ENCODE data around the gene BCKDHB.
"Not testable (repeated sequence)": the region's sequence is repeated elsewhere in the genome, so short reads cannot be mapped to it uniquely, and the experiment has no call there.

DNA sequence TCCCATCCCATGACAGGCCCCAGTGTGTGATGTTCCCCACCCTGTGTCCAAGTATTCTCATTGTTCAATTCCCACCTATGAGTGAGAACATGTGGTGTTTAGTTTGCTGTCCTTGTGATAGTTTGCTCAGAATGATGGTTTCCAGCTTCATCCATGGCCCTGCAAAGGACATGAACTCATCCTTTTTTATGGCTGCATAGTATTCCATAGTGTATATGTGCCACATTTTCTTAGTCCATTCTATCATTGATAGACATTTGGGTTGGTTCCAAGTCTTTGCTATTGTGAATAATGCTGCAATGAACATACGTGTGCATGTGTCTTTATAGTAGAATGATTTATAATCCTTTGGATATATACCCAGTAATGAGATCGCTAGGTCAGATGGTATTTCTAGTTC lies 132.3 kb downstream of the BCKDHB start:
- TF ChIP-seq CTCF (conservative IDR thresholded peaks at IDR 0.05; ENCODE audit: low read depth in 2 of 2); JUNB (IDR thresholded peaks at IDR 0.05; ENCODE audit: unreplicated experiment); EZH2phosphoT487 (IDR thresholded peaks at IDR 0.05; ENCODE audit: unreplicated experiment); EZH2 (IDR thresholded peaks at IDR 0.05; ENCODE audit: low read depth, unreplicated experiment); NANOG (IDR thresholded peaks at IDR 0.05; ENCODE audit: borderline replicate concordance); POLR2AphosphoS5 (IDR thresholded peaks at IDR 0.05; ENCODE audit: low read depth): not testable (repeated sequence)
- TF ChIP-seq, protein P1, sequence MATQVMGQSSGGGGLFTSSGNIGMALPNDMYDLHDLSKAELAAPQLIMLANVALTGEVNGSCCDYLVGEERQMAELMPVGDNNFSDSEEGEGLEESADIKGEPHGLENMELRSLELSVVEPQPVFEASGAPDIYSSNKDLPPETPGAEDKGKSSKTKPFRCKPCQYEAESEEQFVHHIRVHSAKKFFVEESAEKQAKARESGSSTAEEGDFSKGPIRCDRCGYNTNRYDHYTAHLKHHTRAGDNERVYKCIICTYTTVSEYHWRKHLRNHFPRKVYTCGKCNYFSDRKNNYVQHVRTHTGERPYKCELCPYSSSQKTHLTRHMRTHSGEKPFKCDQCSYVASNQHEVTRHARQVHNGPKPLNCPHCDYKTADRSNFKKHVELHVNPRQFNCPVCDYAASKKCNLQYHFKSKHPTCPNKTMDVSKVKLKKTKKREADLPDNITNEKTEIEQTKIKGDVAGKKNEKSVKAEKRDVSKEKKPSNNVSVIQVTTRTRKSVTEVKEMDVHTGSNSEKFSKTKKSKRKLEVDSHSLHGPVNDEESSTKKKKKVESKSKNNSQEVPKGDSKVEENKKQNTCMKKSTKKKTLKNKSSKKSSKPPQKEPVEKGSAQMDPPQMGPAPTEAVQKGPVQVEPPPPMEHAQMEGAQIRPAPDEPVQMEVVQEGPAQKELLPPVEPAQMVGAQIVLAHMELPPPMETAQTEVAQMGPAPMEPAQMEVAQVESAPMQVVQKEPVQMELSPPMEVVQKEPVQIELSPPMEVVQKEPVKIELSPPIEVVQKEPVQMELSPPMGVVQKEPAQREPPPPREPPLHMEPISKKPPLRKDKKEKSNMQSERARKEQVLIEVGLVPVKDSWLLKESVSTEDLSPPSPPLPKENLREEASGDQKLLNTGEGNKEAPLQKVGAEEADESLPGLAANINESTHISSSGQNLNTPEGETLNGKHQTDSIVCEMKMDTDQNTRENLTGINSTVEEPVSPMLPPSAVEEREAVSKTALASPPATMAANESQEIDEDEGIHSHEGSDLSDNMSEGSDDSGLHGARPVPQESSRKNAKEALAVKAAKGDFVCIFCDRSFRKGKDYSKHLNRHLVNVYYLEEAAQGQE (IDR thresholded peaks at IDR 0.05; ENCODE audit: unreplicated experiment): not testable (repeated sequence)
